T-helper 1 cell treated with Interleukin-12 subunit alpha and Interleukin-12 subunit beta and Interleukin-4 antibody, amounts not matched to agents 30 ng/mL and 1 ng/mL, for 36 hours (primary cell): Measurements from ENCODE around the gene DDX60. TPM values are rescaled to one million over a fixed set of nuclear protein-coding genes. Genes with fewer than 3 reads are reported as not detected.
"Not testable (repeated sequence)": the region's sequence is repeated elsewhere in the genome, so short reads cannot be mapped to it uniquely, and the experiment has no call there.

Experiments used
- intact Hi-C: fragments of 100-400 bp; cut with micrococcal nuclease; formaldehyde crosslinking; loops from one replicate; pipeline ENCODE4 v1.15.1; 2024
- total RNA-seq: library from RNA; stranded (reverse); gene quantifications from 2 replicates; pipeline ENCODE4 v1.2.3, GENCODE V29; 2022

DDX60 gene
- total RNA-seq, 1 donor from 2014 or later = 97.5 TPM

DNA sequence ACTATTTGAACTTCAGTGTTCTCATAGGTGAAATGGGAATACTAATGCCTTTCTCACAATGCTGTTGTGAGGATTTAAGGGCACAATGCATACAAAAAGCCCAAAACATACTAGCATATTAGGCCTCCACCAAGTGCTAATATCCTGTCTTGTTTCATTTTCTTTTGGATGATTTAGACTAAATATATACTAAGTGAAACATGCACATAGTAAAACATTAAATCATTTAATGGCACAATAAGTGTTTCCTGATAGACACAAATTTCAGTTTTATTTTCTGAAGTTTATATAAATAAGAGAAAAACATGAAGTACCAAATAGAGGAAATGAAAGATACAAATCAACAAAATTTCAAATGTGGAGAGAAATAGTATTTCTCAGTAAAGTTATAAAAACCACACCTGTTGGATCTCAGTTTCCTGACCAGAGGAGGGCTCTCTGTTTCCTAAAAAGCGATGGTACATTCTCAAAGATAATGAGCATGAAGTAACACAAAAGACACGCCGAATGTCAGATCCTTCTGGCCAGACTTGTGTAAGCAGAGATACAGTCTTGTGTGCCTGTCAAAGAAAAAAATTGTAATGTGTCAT is 25.1 kb downstream of the DDX60 start:
- intact Hi-C loops = no loop called here

DNA sequence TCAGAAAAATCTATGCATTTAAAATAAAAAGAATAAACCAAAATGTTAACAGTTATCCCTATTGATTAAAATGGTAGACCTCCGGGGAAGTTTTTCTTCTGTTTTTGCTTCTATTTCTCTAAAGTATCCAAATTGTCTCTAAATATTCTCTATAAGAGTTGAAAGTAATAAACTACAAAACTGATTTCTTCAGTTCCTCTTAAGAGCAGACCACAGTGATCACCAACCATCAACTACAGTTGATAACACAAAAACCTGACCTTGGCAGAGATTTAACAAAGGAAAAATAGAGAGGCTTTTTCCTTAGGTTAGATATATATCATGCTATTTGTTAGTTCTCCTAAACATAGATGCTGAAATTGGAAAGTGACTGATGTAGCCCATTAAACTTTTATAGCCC is 27.3 kb downstream of the DDX60 start:
- intact Hi-C loops = no loop called here

- intact Hi-C loops = not testable (repeated sequence)
These were observed 32.7 kb downstream of the DDX60 start for GRCh38 chr4:168285850-168286249.

DNA sequence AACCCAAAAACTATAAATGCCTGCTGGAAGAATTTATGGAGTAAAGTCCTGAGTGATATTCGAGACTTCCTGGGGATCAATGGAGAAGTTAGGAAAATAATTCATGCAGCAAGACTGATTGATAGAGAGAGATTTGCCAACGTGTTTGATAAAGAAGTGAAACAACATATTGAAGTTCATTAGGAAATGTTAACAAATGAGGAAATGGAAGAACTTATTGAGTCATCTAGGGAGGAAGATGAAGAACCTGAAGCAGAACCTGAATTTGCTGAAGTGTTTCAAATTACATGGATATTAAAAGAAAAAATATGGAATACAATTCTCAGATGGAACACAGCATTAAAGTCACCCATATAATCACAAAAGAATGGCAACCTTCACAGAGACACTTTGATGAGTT is 39.0 kb downstream of the DDX60 start:
- intact Hi-C loops = no loop called here

DNA sequence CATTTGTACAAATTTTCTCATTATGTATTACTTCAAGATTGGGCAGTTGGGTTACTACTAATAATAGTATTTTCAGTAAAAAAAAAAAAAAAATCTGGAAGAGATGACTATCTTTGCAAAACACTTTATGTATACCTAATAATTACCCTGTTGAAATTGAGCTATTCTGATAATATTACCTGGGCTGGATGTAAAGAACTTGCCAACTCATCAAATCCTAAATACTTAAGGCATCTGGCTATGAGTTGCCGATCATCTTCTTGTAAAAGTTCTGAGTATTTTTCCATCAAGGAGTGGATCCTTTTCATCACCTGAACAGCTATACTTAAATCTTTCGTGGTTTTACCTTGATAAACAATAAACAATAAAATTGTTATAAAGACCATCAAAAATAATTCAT is 42.7 kb downstream of the DDX60 start:
- intact Hi-C loops = no loop called here

- intact Hi-C loops = no loop called here
These were observed 43.7 kb downstream of the DDX60 start for GRCh38 chr4:168274871-168275270.

DNA sequence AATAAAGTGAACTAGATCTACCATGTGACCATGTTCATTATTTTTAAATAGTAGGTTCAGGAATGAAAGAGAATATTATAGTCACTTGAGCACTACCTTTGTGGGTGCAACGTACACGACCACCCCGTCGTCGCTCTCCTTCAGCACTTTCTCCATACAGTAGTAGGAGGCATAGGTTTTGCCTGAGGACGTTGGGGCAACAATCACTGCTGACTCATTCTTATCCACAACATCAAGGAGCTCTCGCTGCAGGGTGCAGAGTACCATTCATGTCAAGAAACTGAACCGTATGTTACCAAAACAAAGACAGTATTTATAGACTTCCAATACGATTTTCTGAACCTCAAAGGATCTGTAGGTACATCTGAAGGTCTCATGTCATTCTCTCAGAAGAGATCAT is 44.7 kb downstream of the DDX60 start:
- intact Hi-C loops = no loop called here

GRCh38 chr4:168272488-168272887 is 46.1 kb downstream of the DDX60 start:
- intact Hi-C loops = no loop called here

GRCh38 chr4:168269896-168270295 is 48.7 kb downstream of the DDX60 start:
- intact Hi-C loops = no loop called here

DNA sequence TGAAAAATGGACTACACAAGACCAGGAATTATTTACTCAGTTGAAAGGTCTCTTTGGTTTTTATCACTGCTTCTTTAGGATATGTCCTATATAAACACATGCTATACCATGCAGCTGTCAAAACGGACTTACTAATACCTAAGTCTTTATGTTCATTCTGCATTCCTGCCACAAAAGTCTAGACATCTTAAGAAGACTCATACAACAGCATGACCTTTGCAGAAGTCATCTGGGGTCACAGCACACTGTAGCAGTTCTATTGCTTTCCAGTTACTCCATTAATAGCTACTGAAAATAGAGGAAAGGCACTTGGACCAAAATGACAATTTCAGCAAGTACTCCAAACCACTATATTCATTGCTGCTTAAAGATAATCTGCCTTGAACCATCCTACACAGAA is 53.2 kb downstream of the DDX60 start:
- intact Hi-C loops = no loop called here

GRCh38 chr4:168264903-168265302 is 53.6 kb downstream of the DDX60 start:
- intact Hi-C loops = no loop called here

DNA sequence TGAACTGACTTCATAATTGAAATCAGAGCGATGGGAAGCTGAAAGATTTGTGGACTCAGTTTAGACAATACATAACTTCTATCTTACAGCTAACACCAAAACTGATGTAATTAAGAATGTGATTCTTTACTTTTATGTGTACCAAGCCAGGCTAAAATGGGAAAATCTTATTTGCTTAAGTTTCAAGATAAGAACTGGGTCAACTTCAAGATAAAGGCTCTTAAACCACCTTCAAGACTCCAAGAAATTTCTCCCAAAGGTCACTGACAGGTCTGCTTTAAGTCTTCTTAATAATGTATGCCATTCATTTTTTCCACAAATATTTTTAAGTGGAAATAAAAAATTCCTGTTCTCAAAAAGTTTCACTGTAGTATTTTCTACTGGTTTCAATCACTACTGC is 55.5 kb downstream of the DDX60 start:
- intact Hi-C loops = no loop called here

- intact Hi-C loops = no loop called here
These were observed 59.5 kb downstream of the DDX60 start for GRCh38 chr4:168259096-168259495.

GRCh38 chr4:168257768-168258167 is 60.8 kb downstream of the DDX60 start:
- intact Hi-C loops = no loop called here

GRCh38 chr4:168248176-168248710 is 70.3 kb downstream of the DDX60 start:
- intact Hi-C loops = no loop called here

- intact Hi-C loops = no loop called here
These were observed 70.9 kb downstream of the DDX60 start for GRCh38 chr4:168247603-168248002.

GRCh38 chr4:168241953-168242352 is 76.6 kb downstream of the DDX60 start:
- intact Hi-C loops = no loop called here

DNA sequence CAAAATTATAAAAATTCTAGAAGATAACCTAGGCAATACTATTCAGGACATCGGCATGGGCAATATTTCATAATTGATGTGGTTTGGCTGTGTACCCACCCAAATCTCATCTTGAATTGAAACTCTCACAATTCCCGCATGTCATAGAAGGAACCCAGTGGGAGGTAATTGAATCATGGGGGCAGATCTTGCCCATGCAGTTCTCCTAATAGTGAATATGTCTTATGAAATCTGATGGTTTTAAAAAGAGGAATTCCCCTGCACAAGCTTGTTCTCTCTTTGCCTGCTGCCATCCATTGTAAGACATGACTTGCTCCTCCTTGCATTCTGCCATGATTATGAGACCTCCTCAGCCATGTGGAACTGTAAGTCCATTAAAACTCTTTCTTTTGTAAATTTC is 77.7 kb downstream of the DDX60 start:
- intact Hi-C loops = no loop called here

- intact Hi-C loops = no loop called here
These were observed 97.3 kb downstream of the DDX60 start for GRCh38 chr4:168221301-168221700.

GRCh38 chr4:168220893-168221292 is 97.7 kb downstream of the DDX60 start:
- intact Hi-C loops = no loop called here

DNA sequence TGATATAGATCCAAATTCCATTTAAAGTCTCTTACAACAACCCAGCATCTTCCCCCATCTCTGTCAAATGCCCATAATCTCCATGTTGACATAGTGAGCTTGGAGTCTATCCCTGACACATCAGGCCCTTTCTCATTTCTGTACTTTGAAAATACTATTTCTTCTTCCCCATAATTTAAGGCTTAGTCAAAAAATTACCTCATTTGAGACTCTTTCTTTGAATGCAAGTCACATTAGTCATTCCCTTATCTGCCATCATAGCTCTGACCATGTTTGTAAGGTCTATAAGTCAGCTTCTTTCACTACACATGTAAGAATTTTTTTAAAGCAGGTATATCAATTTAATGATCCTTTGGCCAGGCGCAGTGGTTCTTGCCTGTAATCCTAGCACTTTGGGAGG is 99.9 kb downstream of the DDX60 start:
- intact Hi-C loops = no loop called here

- intact Hi-C loops = not testable (repeated sequence)
These were observed 105.0 kb downstream of the DDX60 start for GRCh38 chr4:168213511-168213910.

DNA sequence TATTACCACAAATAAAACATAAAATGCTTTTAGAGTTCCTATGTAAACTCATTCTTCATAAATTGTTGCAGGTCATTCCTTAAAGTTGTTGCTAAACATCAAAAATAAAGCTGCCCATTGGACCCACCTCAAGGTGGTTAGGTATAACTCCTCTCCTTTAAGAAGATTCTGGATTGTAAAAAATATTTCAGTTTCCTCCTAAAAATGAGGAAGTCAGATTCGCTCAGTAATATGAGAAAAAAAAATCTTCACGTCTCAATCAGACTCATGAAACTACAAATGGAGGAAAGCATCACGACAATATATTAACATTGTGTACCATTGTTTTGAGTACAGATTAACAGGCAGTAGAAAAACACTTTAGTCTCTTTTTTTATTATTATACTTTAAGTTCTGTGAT is 105.9 kb downstream of the DDX60 start:
- intact Hi-C loops = no loop called here
